Effector CD4-positive, alpha-beta T cell (primary cell): ENCODE results near the gene RBM10.
A peak's percentile ranks its signal among the peaks of the same experiment; 100 is the strongest.

Experiments
- DNase-seq: peaks from one replicate; pipeline ENCODE4 v3.0.0-alpha.2; 2020

RBM10 gene

DNA sequence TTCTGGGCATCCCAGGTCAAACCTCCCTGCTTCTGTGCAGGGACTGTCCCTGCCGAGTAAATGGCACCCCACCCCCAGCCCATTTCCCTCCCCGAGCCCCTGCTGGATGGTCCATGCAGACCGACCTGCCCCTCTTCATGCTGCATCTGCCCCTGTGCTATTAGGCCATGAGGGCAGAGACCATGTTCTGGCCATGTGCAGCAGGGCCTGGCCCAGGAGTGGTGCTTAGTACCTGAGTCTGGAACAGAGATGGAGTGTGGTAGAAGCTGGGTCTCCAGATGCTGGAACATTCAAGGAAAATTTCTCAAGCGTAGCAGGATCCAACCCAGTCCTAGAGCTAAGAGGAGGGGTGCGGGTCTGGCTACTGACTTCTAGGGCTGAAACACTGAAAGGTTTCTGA, 33.3 kb downstream of the RBM10 start:
- DNase-seq = no peak

GRCh38 chrX:47179221-47179927, 34.4 kb downstream of the RBM10 start:
- DNase-seq = no peak

- no peak for DNase-seq
Measured at GRCh38 chrX:47179928-47180255, 34.9 kb downstream of the RBM10 start.

GRCh38 chrX:47180346-47180745, 35.3 kb downstream of the RBM10 start:
- DNase-seq = no peak

DNA sequence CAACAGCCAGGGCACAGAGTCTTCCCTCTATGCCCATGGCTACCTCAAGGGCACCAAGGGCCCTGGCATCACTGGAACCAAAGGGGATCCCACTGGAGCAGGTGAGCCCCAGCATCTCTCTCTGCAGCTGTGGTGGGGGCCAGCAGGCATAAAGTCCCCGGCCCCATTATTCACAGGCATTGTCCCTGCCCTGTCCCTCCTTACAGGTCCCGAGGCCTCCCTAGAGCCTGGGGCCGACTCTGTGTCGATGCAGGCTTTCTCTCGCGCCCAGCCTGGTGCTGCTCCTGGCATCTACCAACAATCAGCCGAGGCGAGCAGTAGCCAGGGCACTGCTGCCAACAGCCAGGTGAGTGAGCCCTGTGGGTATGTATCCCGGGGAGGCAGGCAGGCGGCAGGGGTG, 36.3 kb downstream of the RBM10 start:
- no peak for DNase-seq

GRCh38 chrX:47182106-47182700, 37.2 kb downstream of the RBM10 start:
- no peak for DNase-seq

DNA sequence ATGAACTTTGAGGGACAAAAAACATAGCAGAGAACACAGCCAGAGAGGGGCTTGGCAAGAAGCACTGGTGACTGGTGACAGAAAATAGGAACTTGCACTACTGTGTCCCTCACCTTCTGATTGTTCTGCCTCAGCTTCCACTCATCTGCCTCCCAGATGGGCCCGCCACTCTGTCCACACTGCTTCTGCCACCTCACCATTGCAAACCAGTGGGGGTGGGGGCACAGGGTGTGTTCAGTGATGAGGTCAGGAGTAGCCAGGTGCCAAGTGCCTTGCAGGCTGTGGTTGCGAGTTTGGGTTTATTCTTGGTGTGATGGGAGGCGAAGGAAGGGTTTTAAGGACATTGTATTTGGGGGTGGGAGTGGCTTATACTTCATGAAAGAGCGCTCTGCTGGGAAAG, 39.5 kb downstream of the RBM10 start:
- no peak for DNase-seq

- DNase-seq = no peak
Measured at GRCh38 chrX:47185241-47185640, 40.2 kb downstream of the RBM10 start.

GRCh38 chrX:47186096-47186740, 41.2 kb downstream of the RBM10 start:
- no peak for DNase-seq

DNA sequence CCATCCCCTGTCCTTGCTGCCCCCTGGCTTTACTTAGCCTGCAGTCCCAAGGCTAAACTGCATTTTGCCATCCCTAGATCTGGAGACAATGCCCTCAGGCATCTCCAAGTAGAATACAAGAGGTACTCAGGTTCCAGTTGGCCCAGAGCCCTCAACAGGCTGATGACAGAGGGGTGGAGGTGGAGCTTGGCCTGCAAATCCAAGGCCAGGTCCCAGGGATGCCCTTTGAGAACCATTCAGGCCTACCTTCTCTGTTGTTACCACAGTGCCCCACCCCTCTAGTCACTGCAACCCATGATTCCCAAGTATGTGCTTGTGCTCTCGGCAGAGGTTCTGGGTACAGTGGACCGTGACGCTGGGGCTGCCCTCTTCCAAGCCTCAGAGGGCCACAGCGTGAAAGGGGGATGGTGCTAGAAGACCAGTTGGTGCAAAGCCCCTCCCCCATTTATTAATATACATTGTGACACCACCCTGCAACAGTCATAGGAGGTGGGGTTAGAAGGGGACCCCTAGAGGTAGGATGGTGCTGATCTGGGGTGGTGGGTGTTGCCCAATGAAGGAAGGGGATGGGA, 42.2 kb downstream of the RBM10 start:
- no peak for DNase-seq

GRCh38 chrX:47189906-47190305, 44.9 kb downstream of the RBM10 start:
- DNase-seq = no peak

GRCh38 chrX:47190445-47191269, 45.6 kb downstream of the RBM10 start:
- peak; percentile 64 for DNase-seq

DNA sequence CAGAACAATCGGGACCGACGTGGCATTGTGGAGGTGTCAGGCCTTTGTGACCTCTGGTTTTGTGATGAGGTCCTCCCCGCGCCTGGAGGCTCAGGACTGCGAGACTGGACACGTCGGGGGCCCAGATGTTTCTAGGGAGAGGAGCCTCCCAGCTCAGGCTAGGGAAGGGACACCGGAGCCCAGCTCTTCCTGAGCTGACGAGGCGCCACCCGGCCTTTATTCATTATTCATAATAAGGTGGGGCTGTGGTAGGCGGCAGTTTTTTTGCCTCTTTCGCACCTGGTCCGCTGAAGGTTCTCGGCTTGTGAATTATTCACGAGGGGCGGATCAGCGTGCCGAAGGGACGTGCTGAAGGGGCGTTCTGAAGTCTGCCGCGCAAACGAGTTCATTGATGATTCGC, 46.3 kb downstream of the RBM10 start:
- peak; percentile 33 for DNase-seq

DNA sequence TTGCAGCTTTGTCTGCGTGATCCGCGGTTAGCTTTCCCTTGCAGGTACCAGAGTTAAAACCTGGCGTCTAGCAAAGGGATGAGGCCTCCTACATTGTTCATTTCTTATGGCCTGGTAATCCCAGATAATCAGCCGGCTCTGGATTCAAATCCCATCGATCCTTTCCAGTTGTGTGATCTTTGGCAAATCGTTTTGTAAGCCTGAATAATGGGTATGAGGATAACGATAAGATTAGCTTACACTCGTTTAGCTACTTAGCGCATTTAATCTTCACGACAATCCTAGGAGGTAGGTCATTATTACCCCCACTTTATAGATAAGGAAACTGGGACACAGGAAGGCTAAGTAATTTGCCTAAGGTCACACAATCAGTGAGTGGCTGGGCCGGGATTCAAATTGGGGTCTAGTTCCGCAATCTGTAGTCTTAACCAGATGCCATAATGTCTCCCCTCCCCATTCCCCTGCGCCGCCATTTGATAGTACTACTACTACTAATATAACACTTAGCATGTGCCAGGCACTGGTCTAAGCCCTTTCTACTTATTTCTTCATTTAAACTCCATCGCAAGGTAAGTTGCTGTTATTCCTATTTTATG, 46.9 kb downstream of the RBM10 start:
- no peak for DNase-seq

DNA sequence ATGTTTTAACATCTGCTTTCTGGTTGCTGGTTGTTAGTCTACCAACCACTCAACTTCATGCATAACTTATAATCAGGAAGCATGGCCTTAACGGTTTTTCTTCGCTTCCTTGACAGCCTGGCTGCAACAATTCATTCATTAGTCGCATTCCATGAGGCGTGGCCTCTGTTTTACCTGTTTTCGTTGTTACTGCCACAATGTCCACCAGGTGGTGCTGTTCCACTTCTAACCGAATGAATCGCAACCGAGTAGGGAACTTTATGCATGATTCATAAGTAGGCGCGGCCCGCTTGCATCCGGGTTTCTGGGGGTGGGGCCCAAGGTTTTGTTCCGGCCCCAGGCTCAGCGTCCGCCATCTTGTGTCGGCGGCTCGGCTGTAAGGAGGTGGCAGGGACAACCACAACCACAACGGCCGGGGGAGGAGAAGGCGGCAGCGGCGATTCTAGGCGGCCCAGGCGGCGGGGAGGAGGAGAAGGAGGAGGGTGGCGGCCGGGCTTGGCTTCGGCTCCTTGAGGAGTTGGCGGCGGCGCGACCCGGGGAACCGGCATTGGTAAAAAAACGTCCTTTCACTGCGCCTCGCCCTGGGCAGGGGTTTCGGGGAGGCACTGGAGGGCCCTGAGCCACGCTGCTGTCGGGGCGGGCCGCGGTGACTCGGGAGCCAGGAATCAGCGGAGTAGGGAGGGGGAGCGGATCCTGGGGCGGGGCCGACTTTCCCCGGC, 48.6 kb downstream of the RBM10 start, which contains the start of gene UBA1:
Gene UBA1 (plus strand): TSS at position 355 of the 719 bp plus-strand sequence. CDS start 4,974 bp downstream, outside the sequence.
- peak; percentile 98 for DNase-seq

DNA sequence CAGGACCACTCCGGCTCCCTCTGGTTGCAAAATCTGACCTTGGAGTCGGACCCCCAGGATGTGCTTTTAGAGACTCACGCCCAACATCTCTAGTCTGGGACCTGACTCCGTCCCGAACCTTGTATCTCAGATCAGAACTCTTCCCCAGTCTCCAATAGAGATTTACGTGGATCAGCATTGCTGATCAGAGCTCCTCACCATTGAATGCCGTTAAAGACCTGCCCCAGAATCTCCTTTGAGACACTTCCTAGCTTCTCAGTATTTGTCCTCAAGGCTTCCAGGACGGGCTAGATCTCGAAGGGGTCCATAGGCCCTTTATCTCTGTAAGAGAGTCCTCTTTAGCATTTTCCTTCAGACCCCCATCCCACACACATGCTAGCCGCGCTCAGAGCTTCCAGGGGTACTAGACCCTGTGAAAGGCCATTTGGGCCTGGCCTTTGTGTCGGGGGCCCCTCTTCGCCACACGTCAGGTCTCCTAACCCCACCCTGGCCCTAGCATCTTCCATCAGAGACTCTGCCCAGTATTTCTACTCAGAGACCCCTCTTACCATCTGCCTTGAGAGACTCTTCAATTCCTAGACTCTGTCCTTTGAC, 49.3 kb downstream of the RBM10 start:
- DNase-seq = no peak

DNA sequence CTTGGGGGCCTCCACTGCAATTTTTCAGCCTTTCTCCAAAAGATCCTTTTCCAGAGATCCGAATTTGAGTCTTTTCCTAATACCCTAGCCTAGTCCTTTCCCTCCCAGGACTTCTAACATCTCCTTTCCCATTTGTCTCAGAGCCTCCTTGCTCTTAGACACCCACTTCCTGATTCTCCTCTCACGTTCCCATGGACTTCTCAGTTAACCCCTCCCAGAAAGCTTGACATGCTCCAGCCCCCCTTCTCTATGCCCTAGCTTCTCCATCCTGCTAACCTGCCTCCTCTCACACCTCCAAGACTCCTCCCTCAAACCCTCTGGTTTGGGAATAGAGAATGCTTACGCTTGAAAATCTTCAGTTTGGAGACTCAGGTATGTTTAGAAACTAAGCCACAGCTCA, 51.1 kb downstream of the RBM10 start:
- no peak for DNase-seq

DNA sequence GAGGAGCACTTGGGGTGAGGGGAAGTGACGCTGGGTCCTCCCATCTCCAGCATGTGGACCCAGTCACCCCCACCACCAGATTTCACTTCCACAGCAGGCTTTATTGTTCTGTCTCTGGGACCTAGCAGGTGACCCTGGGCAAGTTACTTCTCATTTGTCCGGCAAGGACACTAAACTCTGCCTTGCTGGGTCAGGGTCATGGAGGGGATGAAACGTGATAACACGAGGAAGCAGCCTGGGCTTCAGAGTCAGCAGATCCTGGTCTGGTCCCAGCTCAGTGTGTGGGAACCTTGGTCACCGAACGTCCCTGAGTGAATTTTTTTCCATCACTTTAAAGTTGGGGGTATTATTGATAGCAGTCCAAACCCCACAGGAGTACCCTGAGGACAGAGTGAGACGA, 52.5 kb downstream of the RBM10 start:
- no peak for DNase-seq

DNA sequence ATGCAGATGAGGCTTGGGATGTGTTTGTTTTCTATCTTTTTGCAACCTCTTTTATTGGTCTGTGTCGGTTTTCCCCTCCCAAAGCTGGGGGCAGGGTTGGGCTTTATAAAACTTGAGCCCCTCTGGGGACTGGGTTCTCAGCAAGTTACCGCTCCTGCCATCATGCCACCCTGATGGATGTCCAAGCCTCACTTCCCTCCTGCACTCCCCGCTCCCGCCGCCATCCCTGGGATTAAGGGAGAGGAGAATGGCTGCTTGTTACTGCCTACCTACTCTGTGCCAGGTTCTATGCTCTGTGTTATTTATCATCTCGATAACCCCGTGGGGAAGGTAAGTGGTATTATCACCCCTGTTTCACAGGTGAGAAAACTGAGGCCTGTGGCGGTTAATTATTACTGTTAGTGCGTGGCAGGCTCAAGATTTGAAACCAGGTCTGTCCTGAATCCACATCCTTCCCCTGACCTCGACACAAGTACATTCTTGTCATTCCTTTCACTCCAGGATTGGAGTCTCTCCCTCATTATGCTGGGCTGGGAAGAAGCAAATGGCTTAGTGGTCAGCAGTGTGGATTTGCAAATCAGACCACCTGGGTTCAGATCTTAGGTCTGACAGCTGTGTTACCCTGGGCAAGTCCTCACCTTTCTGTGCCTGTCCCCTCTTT, 53.1 kb downstream of the RBM10 start:
- DNase-seq = no peak

- DNase-seq = no peak
Measured at GRCh38 chrX:47198687-47199080, 53.7 kb downstream of the RBM10 start.

DNA sequence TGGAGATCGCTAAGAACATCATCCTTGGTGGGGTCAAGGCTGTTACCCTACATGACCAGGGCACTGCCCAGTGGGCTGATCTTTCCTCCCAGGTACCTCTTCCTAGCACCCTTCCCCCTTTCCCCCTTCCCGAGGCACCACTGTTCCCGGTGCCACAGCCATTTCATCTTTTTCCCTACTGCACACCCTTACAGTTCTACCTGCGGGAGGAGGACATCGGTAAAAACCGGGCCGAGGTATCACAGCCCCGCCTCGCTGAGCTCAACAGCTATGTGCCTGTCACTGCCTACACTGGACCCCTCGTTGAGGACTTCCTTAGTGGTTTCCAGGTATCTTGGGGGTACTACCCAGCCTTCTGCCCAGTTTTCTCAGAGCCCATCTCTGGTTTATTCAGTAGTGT, 54.3 kb downstream of the RBM10 start:
- no peak for DNase-seq
